ENCODE data around the gene CTDSPL2. TPM values are rescaled to one million over a fixed set of nuclear protein-coding genes. Genes with fewer than 3 reads are reported as not detected.
"Not testable (repeated sequence)": the region's sequence is repeated elsewhere in the genome, so short reads cannot be mapped to it uniquely, and the experiment has no call there.

The CTDSPL2 gene
- total and polyA plus RNA-seq, 3 experiments from 2014 or later = 42.4 to 69.8 (median 63.0) TPM

GRCh38 chr15:44525018-44525417 lies 97.6 kb downstream of the CTDSPL2 start:
- Mint-ChIP-seq H3K27ac (peak overlapping the region in 2 of 8 donors; percentile 8 to 54), H3K4me1 (peaks cover 3 to 8% (median 3%) of the 10 kb centered on the region in 3 donors), H3K9me3 (no peaks in the 10 kb centered on the region), H3K4me3 (no peak overlapping the region), H3K27me3 (peaks cover 0 to 1% of the 10 kb centered on the region in 2 donors), H3K36me3 (peaks cover 0 to 58% (median 5%) of the 10 kb centered on the region in 3 donors)
- ChIA-PET POLR2A (interaction anchor here (0.6 kb wide), 1 partner anchor 15 kb away, joined by 3 read pairs; no protein-coding TSS in a partner anchor), CTCF (no interaction called here)
- H3K27ac ChIP-seq (ENCODE audit: low read depth, low read length) = no peak overlapping the region
- H3K4me1 ChIP-seq (ENCODE audit: insufficient read depth, low read length) = no peaks in the 10 kb centered on the region
- no peaks in the 10 kb centered on the region for H3K9me3 ChIP-seq (ENCODE audit: low read length)
- H3K27me3 ChIP-seq (ENCODE audit: insufficient read depth, low read length, poor library complexity, severe bottlenecking) = no peaks in the 10 kb centered on the region
- H3K36me3 ChIP-seq (ENCODE audit: insufficient read depth, low read length) = no peaks in the 10 kb centered on the region
- no peak for DNase-seq
- H3K4me3 ChIP-seq (ENCODE audit: low read length) = no peak overlapping the region

- no peak overlapping the region for H3K4me3 ChIP-seq (ENCODE audit: low read length)
- no peaks in the 10 kb centered on the region for H3K27me3 ChIP-seq (ENCODE audit: insufficient read depth, low read length, poor library complexity, severe bottlenecking)
- DNase-seq = no peak
- no peaks in the 10 kb centered on the region for H3K4me1 ChIP-seq (ENCODE audit: insufficient read depth, low read length)
- H3K4me3 Mint-ChIP-seq = no peak overlapping the region
- H3K36me3 ChIP-seq (ENCODE audit: insufficient read depth, low read length) = no peaks in the 10 kb centered on the region
- H3K9me3 Mint-ChIP-seq = no peaks in the 10 kb centered on the region
- no peaks in the 10 kb centered on the region for H3K9me3 ChIP-seq (ENCODE audit: low read length)
- CTCF ChIA-PET = no interaction called here
- peaks cover 0 to 1% of the 10 kb centered on the region in 2 donors for H3K27me3 Mint-ChIP-seq
- POLR2A ChIA-PET = no interaction called here
- H3K27ac ChIP-seq (ENCODE audit: low read depth, low read length) = no peak overlapping the region
- H3K4me1 Mint-ChIP-seq = peaks cover 8 to 14% (median 10%) of the 10 kb centered on the region in 3 donors
- H3K27ac Mint-ChIP-seq = peak overlapping the region in 2 of 8 donors; percentile 6 to 54
- peaks cover 0 to 48% (median 5%) of the 10 kb centered on the region in 3 donors for H3K36me3 Mint-ChIP-seq
These were observed 99.8 kb downstream of the CTDSPL2 start for GRCh38 chr15:44527241-44527640.

GRCh38 chr15:44529864-44530604 lies 102.6 kb downstream of the CTDSPL2 start:
- Mint-ChIP-seq H3K36me3 (peaks cover 0 to 37% (median 3%) of the 10 kb centered on the region in 3 donors), H3K9me3 (no peaks in the 10 kb centered on the region), H3K4me3 (peak overlapping the region in 1 of 7 donors; percentile 38), H3K27ac (peak overlapping the region in 7 of 8 donors; percentile 12 to 86 (median 64)), H3K27me3 (peaks cover 0 to 1% of the 10 kb centered on the region in 2 donors), H3K4me1 (peaks cover 15 to 33% (median 25%) of the 10 kb centered on the region in 3 donors)
- Histone ChIP-seq H3K4me1 (ENCODE audit: insufficient read depth, low read length) (peaks cover 3% of the 10 kb centered on the region), H3K9me3 (ENCODE audit: low read length) (no peaks in the 10 kb centered on the region), H3K4me3 (ENCODE audit: low read length) (no peak overlapping the region), H3K27me3 (ENCODE audit: insufficient read depth, low read length, poor library complexity, severe bottlenecking) (no peaks in the 10 kb centered on the region), H3K36me3 (ENCODE audit: insufficient read depth, low read length) (no peaks in the 10 kb centered on the region), H3K27ac (ENCODE audit: low read depth, low read length) (no peak overlapping the region)
- ChIA-PET POLR2A (no interaction called here), CTCF (interaction anchor here (1.0 kb wide), 1 partner anchor 14 kb away, joined by 5 read pairs; no protein-coding TSS in a partner anchor)
- DNase-seq = no peak

GRCh38 chr15:44530653-44531052 lies 103.2 kb downstream of the CTDSPL2 start:
- CTCF ChIA-PET = no interaction called here
- DNase-seq = no peak

GRCh38 chr15:44532275-44532674 lies 104.8 kb downstream of the CTDSPL2 start:
- not testable (repeated sequence) for H3K27ac ChIP-seq (ENCODE audit: low read depth, low read length); H3K27me3 Mint-ChIP-seq; DNase-seq; H3K9me3 ChIP-seq (ENCODE audit: low read length); H3K36me3 ChIP-seq (ENCODE audit: insufficient read depth, low read length); H3K4me3 ChIP-seq (ENCODE audit: low read length); H3K4me3 Mint-ChIP-seq; H3K9me3 Mint-ChIP-seq; H3K27me3 ChIP-seq (ENCODE audit: insufficient read depth, low read length, poor library complexity, severe bottlenecking)
- H3K27ac Mint-ChIP-seq = peak overlapping the region in 2 of 8 donors; percentile 12 to 77
- H3K36me3 Mint-ChIP-seq = peaks cover 0 to 35% (median 2%) of the 10 kb centered on the region in 3 donors
- POLR2A ChIA-PET = interaction anchor here (0.6 kb wide), 1 partner anchor 71 kb away, joined by 3 read pairs; no protein-coding TSS in a partner anchor
- peaks cover 14% of the 10 kb centered on the region for H3K4me1 ChIP-seq (ENCODE audit: insufficient read depth, low read length)
- peaks cover 24 to 44% (median 36%) of the 10 kb centered on the region in 3 donors for H3K4me1 Mint-ChIP-seq
- CTCF ChIA-PET = interaction anchor here (0.8 to 1.5 kb wide), 3 partner anchors 14 to 131 kb away, joined by 3 to 5 read pairs (median 4); partner anchors contain the start of gene SPG11

More at GRCh38 chr15:44530653-44531052, 103.2 kb downstream of the CTDSPL2 start:
- H3K9me3 ChIP-seq (ENCODE audit: low read length) = no peaks in the 10 kb centered on the region
- H3K27ac ChIP-seq (ENCODE audit: low read depth, low read length) = no peak overlapping the region
- H3K4me3 ChIP-seq (ENCODE audit: low read length) = no peak overlapping the region
- H3K4me3 Mint-ChIP-seq = peak overlapping the region in 1 of 7 donors; percentile 38
- no peaks in the 10 kb centered on the region for H3K27me3 ChIP-seq (ENCODE audit: insufficient read depth, low read length, poor library complexity, severe bottlenecking)
- H3K36me3 Mint-ChIP-seq = peaks cover 0 to 35% (median 3%) of the 10 kb centered on the region in 3 donors
- peaks cover 0 to 1% of the 10 kb centered on the region in 2 donors for H3K27me3 Mint-ChIP-seq
- peaks cover 20 to 39% (median 30%) of the 10 kb centered on the region in 3 donors for H3K4me1 Mint-ChIP-seq
- H3K9me3 Mint-ChIP-seq = no peaks in the 10 kb centered on the region
- POLR2A ChIA-PET = interaction anchor here (0.9 kb wide), 1 partner anchor 14 kb away, joined by 3 read pairs; no protein-coding TSS in a partner anchor
- H3K36me3 ChIP-seq (ENCODE audit: insufficient read depth, low read length) = no peaks in the 10 kb centered on the region
- H3K27ac Mint-ChIP-seq = peak overlapping the region in 6 of 8 donors; percentile 19 to 86 (median 54)
- H3K4me1 ChIP-seq (ENCODE audit: insufficient read depth, low read length) = peaks cover 9% of the 10 kb centered on the region

GRCh38 chr15:44532689-44533088 lies 105.3 kb downstream of the CTDSPL2 start:
- Mint-ChIP-seq H3K27me3 (peaks cover 0 to 1% of the 10 kb centered on the region in 2 donors), H3K4me1 (peaks cover 24 to 43% (median 37%) of the 10 kb centered on the region in 3 donors), H3K9me3 (no peaks in the 10 kb centered on the region), H3K4me3 (peak overlapping the region in 2 of 7 donors; percentile 48 to 71), H3K27ac (peak overlapping the region in 6 of 8 donors; percentile 5 to 77 (median 26)), H3K36me3 (peaks cover 0 to 32% (median 2%) of the 10 kb centered on the region in 3 donors)
- Histone ChIP-seq H3K4me3 (ENCODE audit: low read length) (no peak overlapping the region), H3K4me1 (ENCODE audit: insufficient read depth, low read length) (peaks cover 15% of the 10 kb centered on the region), H3K27ac (ENCODE audit: low read depth, low read length) (no peak overlapping the region), H3K36me3 (ENCODE audit: insufficient read depth, low read length) (no peaks in the 10 kb centered on the region), H3K27me3 (ENCODE audit: insufficient read depth, low read length, poor library complexity, severe bottlenecking) (no peaks in the 10 kb centered on the region), H3K9me3 (ENCODE audit: low read length) (no peaks in the 10 kb centered on the region)
- ChIA-PET POLR2A (interaction anchor here (0.6 kb wide), 1 partner anchor 71 kb away, joined by 3 read pairs; no protein-coding TSS in a partner anchor), CTCF (interaction anchor here (0.8 to 1.5 kb wide), 3 partner anchors 13 to 131 kb away, joined by 3 to 5 read pairs (median 4); partner anchors contain the start of gene SPG11)
- no peak for DNase-seq

- Mint-ChIP-seq H3K27me3 (no peaks in the 10 kb centered on the region), H3K27ac (peak overlapping the region; percentile 30 to 93 (median 64)), H3K36me3 (peaks cover 0 to 45% (median 0%) of the 10 kb centered on the region in 3 donors), H3K4me1 (peaks cover 33 to 55% (median 45%) of the 10 kb centered on the region in 3 donors), H3K9me3 (no peaks in the 10 kb centered on the region), H3K4me3 (peak overlapping the region; percentile 80 to 97 (median 92))
- no peak for DNase-seq
- H3K9me3 ChIP-seq (ENCODE audit: low read length) = no peaks in the 10 kb centered on the region
- no peak overlapping the region for H3K4me3 ChIP-seq (ENCODE audit: low read length)
- no peaks in the 10 kb centered on the region for H3K36me3 ChIP-seq (ENCODE audit: insufficient read depth, low read length)
- ChIA-PET CTCF (no interaction called here), POLR2A (interaction anchor here (0.6 kb wide), 2 partner anchors 30 to 79 kb away, joined by 3 read pairs; no protein-coding TSS in a partner anchor)
- H3K27ac ChIP-seq (ENCODE audit: low read depth, low read length) = no peak overlapping the region
- H3K4me1 ChIP-seq (ENCODE audit: insufficient read depth, low read length) = peaks cover 26% of the 10 kb centered on the region
- no peaks in the 10 kb centered on the region for H3K27me3 ChIP-seq (ENCODE audit: insufficient read depth, low read length, poor library complexity, severe bottlenecking)
These were observed 107.7 kb downstream of the CTDSPL2 start for GRCh38 chr15:44535092-44535491.

All from CD8-positive, alpha-beta memory T cell (primary cell).